Esophagus squamous epithelium (tissue), 5 donors: ENCODE results near the gene DGAT2. TPM values are rescaled to one million over a fixed set of nuclear protein-coding genes. Genes with fewer than 3 reads are reported as not detected.

Source experiments
- DNase-seq: peaks from one replicate; lab custom pipeline; 2025; lab: John Stamatoyannopoulos, UW
- H3K27ac ChIP-seq, 4 donors: fragments of 200-600 bp; sonication (generic); one replicate each; pipeline ENCODE4 v1.5.1; 2016 to 2019; ENCODE audit warnings: mild to moderate bottlenecking in 1 of 4
- H3K27me3 ChIP-seq, 4 donors: fragments of 200-600 bp; sonication (generic); 1 replicate in 3 of 4; 2 replicates in 1 of 4; pipeline versions ENCODE4 v1.5.1 to v1.6.0; 2017 to 2021; ENCODE audit warnings: antibody characterized with exemption in 1 of 4
- H3K36me3 ChIP-seq, 3 donors: fragments of 200-600 bp; sonication (generic); one replicate each; pipeline ENCODE4 v1.5.1; 2016 to 2019
- H3K4me1 ChIP-seq, 3 donors: fragments of 200-600 bp; sonication (generic); one replicate each; pipeline ENCODE4 v1.5.1; 2017 to 2019
- H3K4me3 ChIP-seq, 4 donors: fragments of 200-600 bp; sonication (generic); 1 replicate in 3 of 4; 2 replicates in 1 of 4; pipeline ENCODE4 v1.5.1; 2016 to 2019; ENCODE audit warnings: mild to moderate bottlenecking in 2 of 4, moderate library complexity in 1 of 4
- H3K9me3 ChIP-seq, 3 donors: fragments of 200-600 bp; sonication (generic); one replicate each; pipeline ENCODE4 v1.5.1; 2016 to 2019
- POLR2A ChIP-seq, 4 donors: fragments of 450-650 bp; IDR thresholded peaks; one replicate each; pipeline ENCODE4 v1.6.1; 2017; ENCODE audit warnings: antibody characterized with exemption in 4 of 4, mild to moderate bottlenecking in 4 of 4, moderate library complexity in 3 of 4
- WGBS, 2 donors: methylation state at CpG; one replicate each; pipeline ENCODE4 v1.1.5; 2018; 5-methylcytosine and 5-hydroxymethylcytosine counted together
- intact Hi-C: fragments of 100-400 bp; cut with DNase I; formaldehyde crosslinking; loops from one replicate; pipeline ENCODE4 v1.15.0; 2022
- total RNA-seq, 4 donors: library from RNA; depleted of rRNA; stranded (reverse); fragments of >200 nt; gene quantifications; one replicate each; pipeline ENCODE4 v1.1.0, GENCODE V29; 2016
- TF ChIP-seq, protein P1 (sequence below), 6 experiments: fragments of 450-650 bp in 4 of 6; fragments of 200-600 bp in 2 of 6; sonication (generic) in 2 of 6; IDR thresholded peaks; one replicate each; pipeline ENCODE4 v1.5.1; 2016 to 2019; ENCODE audit warnings: antibody characterized with exemption in 6 of 6, mild to moderate bottlenecking in 4 of 6, moderate library complexity in 4 of 6
- donor health status: DM: yes; HTN: yes; CAD: no.

DGAT2 gene
- total RNA-seq, 4 donors from 2014 or later: 6.1 to 29.3 (median 19.2) TPM

GRCh38 chr11:75800728-75801361, 32.3 kb downstream of the DGAT2 start:
- H3K9me3 ChIP-seq: no peaks in the 10 kb centered on the region
- intact Hi-C loops: loop anchor here (5.0 kb wide), 1 partner anchor 66 kb away; no protein-coding TSS in a partner anchor
- H3K4me3 ChIP-seq: no peak overlapping the region
- no peaks in the 10 kb centered on the region for H3K36me3 ChIP-seq
- no peak overlapping the region for H3K27ac ChIP-seq
- no peaks in the 10 kb centered on the region for H3K27me3 ChIP-seq
- no peak for TF ChIP-seq POLR2A (IDR thresholded peaks at IDR 0.05)
- TF ChIP-seq, protein P1, sequence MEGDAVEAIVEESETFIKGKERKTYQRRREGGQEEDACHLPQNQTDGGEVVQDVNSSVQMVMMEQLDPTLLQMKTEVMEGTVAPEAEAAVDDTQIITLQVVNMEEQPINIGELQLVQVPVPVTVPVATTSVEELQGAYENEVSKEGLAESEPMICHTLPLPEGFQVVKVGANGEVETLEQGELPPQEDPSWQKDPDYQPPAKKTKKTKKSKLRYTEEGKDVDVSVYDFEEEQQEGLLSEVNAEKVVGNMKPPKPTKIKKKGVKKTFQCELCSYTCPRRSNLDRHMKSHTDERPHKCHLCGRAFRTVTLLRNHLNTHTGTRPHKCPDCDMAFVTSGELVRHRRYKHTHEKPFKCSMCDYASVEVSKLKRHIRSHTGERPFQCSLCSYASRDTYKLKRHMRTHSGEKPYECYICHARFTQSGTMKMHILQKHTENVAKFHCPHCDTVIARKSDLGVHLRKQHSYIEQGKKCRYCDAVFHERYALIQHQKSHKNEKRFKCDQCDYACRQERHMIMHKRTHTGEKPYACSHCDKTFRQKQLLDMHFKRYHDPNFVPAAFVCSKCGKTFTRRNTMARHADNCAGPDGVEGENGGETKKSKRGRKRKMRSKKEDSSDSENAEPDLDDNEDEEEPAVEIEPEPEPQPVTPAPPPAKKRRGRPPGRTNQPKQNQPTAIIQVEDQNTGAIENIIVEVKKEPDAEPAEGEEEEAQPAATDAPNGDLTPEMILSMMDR (IDR thresholded peaks at IDR 0.05): no peak
- WGBS, 2 donors: 40 to 61% methylated on average over 5 to 6 of the region's 6 CpGs
- H3K4me1 ChIP-seq: peaks cover 5 to 16% (median 5%) of the 10 kb centered on the region in 3 donors
- no peak for DNase-seq

DNA sequence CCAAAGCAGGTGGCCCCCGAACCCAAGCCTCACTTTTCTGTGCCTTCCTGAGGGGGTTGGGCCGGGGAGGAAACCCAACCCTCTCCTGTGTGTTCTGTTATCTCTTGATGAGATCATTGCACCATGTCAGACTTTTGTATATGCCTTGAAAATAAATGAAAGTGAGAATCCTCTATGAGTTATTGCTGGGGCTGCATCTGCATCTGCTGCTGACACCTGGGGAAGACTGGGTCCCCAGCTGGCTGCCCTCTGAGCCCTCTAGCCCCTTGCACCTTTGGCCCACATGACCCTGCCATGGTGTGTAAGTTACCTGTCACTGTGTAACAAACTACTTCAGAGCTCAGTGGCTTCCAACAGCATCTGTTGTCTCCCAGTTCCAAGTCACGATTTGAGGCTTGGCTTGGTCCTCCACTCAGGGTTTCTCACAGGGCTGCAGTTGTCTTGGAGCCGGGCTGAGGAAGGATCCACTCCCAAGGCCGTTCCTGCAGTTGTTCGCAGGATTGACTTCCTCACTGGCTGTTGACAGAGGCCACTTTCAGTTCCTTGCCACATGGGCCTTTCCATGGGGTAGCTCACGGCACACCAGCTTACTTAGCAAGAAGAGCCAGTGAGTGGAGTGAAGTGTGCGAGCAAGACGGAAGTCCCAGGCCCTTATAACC, 32.9 kb downstream of the DGAT2 start:
- H3K27ac ChIP-seq: peak overlapping the region in 1 of 4 donors; percentile 14
- no peaks in the 10 kb centered on the region for H3K27me3 ChIP-seq
- WGBS, 2 donors: 69 to 91% methylated on average over 7 to 8 of the region's 9 CpGs

GRCh38 chr11:75802021-75802912, 33.7 kb downstream of the DGAT2 start:
- DNase-seq: no peak
- TF ChIP-seq, protein P1 (IDR thresholded peaks at IDR 0.05): no peak
- no peak for TF ChIP-seq POLR2A (IDR thresholded peaks at IDR 0.05)
- Histone ChIP-seq H3K4me3 (no peak overlapping the region), H3K9me3 (no peaks in the 10 kb centered on the region), H3K36me3 (no peaks in the 10 kb centered on the region), H3K27ac (peak overlapping the region in 1 of 4 donors; percentile 14), H3K4me1 (peaks cover 5 to 16% (median 5%) of the 10 kb centered on the region in 3 donors), H3K27me3 (no peaks in the 10 kb centered on the region)
- intact Hi-C loops: loop anchor here (5.0 kb wide), 1 partner anchor 65 kb away; no protein-coding TSS in a partner anchor
- WGBS, 2 donors: 78 to 90% methylated on average over 6 to 11 of the region's 12 CpGs

More for the DNA sequence above, 32.9 kb downstream of the DGAT2 start:
- H3K36me3 ChIP-seq: no peaks in the 10 kb centered on the region
- H3K9me3 ChIP-seq: no peaks in the 10 kb centered on the region
- no peak for DNase-seq
- H3K4me1 ChIP-seq: peaks cover 5 to 16% (median 5%) of the 10 kb centered on the region in 3 donors
- TF ChIP-seq POLR2A (IDR thresholded peaks at IDR 0.05): no peak
- TF ChIP-seq, protein P1 (IDR thresholded peaks at IDR 0.05): no peak
- no peak overlapping the region for H3K4me3 ChIP-seq
- intact Hi-C loops: loop anchor here (5.0 kb wide), 1 partner anchor 66 kb away; no protein-coding TSS in a partner anchor

- Histone ChIP-seq H3K27ac (no peak overlapping the region), H3K27me3 (no peaks in the 10 kb centered on the region), H3K36me3 (no peaks in the 10 kb centered on the region), H3K9me3 (no peaks in the 10 kb centered on the region), H3K4me1 (peaks cover 5 to 16% (median 5%) of the 10 kb centered on the region in 3 donors), H3K4me3 (no peak overlapping the region)
- intact Hi-C loops: loop anchor here (5.0 kb wide), 1 partner anchor 64 kb away; no protein-coding TSS in a partner anchor
- TF ChIP-seq, protein P1 (IDR thresholded peaks at IDR 0.05): peak; percentile 80 to 94 (median 88)
- no peak for TF ChIP-seq POLR2A (IDR thresholded peaks at IDR 0.05)
- WGBS, 2 donors: 38 to 39% methylated on average over 8 to 9 of the region's 10 CpGs
- no peak for DNase-seq
These were observed 34.6 kb downstream of the DGAT2 start for GRCh38 chr11:75802913-75803820.
